SK-N-SH (cell line): ENCODE data around the gene POLA1.

Source experiments
- CTCF ChIP-seq: fragments of 200-600 bp; sonication (generic); IDR thresholded peaks from 2 replicates; pipeline ENCODE4 v1.6.1; 2017; ENCODE audit warnings: antibody characterized with exemption, mild to moderate bottlenecking, moderate library complexity
- FOSL2 ChIP-seq: IDR thresholded peaks from 2 replicates; pipeline ENCODE4 v1.4.0; 2012; ENCODE audit warnings: low read depth, mild to moderate bottlenecking, moderate library complexity, borderline replicate concordance
- JUND ChIP-seq: IDR thresholded peaks from 2 replicates; pipeline ENCODE4 v1.4.0; 2012
- NFIC ChIP-seq: IDR thresholded peaks from 2 replicates; pipeline ENCODE4 v1.4.0; 2012; ENCODE audit warnings: borderline replicate concordance
- RAD21 ChIP-seq: IDR thresholded peaks from 2 replicates; pipeline ENCODE4 v1.6.1; 2012; ENCODE audit warnings: mild to moderate bottlenecking, low read length
- RCOR1 ChIP-seq: fragments of 150-350 bp; IDR thresholded peaks from 2 replicates; pipeline ENCODE4 v1.6.1; 2017; ENCODE audit warnings: antibody characterized with exemption, low read length
- SIN3A ChIP-seq: IDR thresholded peaks from 2 replicates; pipeline ENCODE4 v1.6.1; 2012; ENCODE audit warnings: low read depth, mild to moderate bottlenecking, low read length, moderate library complexity, borderline replicate concordance
- TCF12 ChIP-seq: IDR thresholded peaks from 2 replicates; pipeline ENCODE4 v1.4.0; 2012
- TF ChIP-seq, protein P1 (sequence below): fragments of 150-350 bp; IDR thresholded peaks from 2 replicates; pipeline ENCODE4 v1.6.1; 2016; ENCODE audit warnings: mild to moderate bottlenecking, low read depth, low read length

DNA sequence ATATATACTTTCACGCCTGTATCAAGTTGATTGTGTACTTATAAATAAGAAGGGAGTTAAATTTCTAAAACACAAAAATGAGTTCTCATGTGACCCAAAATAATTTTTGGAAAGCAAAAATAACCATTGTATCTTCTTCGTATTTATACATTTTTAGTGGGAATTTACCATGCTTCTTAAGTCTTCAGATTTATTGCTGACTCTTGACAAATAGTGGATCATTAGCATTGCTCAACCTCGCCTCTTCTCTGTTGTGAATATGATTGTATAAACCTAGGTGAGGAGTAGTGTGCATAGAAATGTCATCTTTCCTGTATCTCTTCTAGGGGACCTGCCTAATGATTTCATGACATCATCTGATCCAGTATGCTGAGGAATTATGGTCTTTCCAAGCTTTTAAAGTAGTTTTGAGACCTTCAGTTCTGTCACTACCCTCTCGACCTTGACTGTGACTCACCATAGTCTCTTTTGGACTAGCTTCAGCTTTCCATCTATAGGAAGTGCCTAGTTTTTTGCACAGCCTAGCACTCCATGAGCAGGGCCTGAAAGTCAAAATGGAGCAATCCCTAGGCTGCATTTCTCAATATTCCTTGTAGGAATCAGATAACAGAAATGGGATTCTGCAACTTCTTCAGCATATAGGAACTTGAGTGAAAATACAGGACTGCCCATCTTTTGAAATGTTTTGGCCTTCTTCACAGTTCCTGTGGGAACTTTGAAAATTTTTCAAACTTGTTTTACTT lies 164.5 kb downstream of the POLA1 start:
- TF ChIP-seq CTCF (no peak), RAD21 (no peak), RCOR1 (no peak), TCF12 (no peak), NFIC (no peak), JUND (no peak), SIN3A (no peak), FOSL2 (no peak)
- TF ChIP-seq, protein P1, sequence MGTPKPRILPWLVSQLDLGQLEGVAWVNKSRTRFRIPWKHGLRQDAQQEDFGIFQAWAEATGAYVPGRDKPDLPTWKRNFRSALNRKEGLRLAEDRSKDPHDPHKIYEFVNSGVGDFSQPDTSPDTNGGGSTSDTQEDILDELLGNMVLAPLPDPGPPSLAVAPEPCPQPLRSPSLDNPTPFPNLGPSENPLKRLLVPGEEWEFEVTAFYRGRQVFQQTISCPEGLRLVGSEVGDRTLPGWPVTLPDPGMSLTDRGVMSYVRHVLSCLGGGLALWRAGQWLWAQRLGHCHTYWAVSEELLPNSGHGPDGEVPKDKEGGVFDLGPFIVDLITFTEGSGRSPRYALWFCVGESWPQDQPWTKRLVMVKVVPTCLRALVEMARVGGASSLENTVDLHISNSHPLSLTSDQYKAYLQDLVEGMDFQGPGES = no peak
